Measurements from ENCODE around the gene SCGB2B2. TPM values are rescaled to one million over a fixed set of nuclear protein-coding genes. Genes with fewer than 3 reads are reported as not detected.
A peak's percentile ranks its signal among the peaks of the same experiment; 100 is the strongest.
"Not testable (repeated sequence)": the region's sequence is repeated elsewhere in the genome, so short reads cannot be mapped to it uniquely, and the experiment has no call there.

The SCGB2B2 gene
- polyA plus RNA-seq, 1 experiment = not detected

GRCh38 chr19:34666200-34666957 lies 10.6 kb downstream of the SCGB2B2 start:
- Histone ChIP-seq H3K27me3 (ENCODE audit: control insufficient read depth, insufficient read depth, low read length) (no peaks in the 10 kb centered on the region), H3K36me3 (ENCODE audit: control insufficient read depth, insufficient read depth, low read length) (no peaks in the 10 kb centered on the region), H3K4me3 (ENCODE audit: low read depth, low read length) (no peak overlapping the region)
- ChIA-PET CTCF (interaction anchor here (0.5 kb wide), 1 partner anchor 1507 kb away, joined by 3 read pairs; no protein-coding TSS in a partner anchor), POLR2A (no interaction called here)
- no peak for TF ChIP-seq CTCF (IDR thresholded peaks at IDR 0.05; ENCODE audit: insufficient read depth, low read depth, low read length)
- no peak for DNase-seq (ENCODE audit: low read depth)

GRCh38 chr19:34665275-34665674 lies 11.7 kb downstream of the SCGB2B2 start:
- H3K27me3 ChIP-seq (ENCODE audit: control insufficient read depth, insufficient read depth, low read length); DNase-seq (ENCODE audit: low read depth); POLR2A ChIA-PET; CTCF ChIA-PET; H3K36me3 ChIP-seq (ENCODE audit: control insufficient read depth, insufficient read depth, low read length); H3K4me3 ChIP-seq (ENCODE audit: low read depth, low read length): not testable (repeated sequence)

GRCh38 chr19:34664870-34665269 lies 12.1 kb downstream of the SCGB2B2 start:
- POLR2A ChIA-PET = no interaction called here
- H3K27me3 ChIP-seq (ENCODE audit: control insufficient read depth, insufficient read depth, low read length) = no peaks in the 10 kb centered on the region
- no peak overlapping the region for H3K4me3 ChIP-seq (ENCODE audit: low read depth, low read length)
- no peak for TF ChIP-seq CTCF (IDR thresholded peaks at IDR 0.05; ENCODE audit: insufficient read depth, low read depth, low read length)
- DNase-seq (ENCODE audit: low read depth) = no peak
- CTCF ChIA-PET = no interaction called here
- H3K36me3 ChIP-seq (ENCODE audit: control insufficient read depth, insufficient read depth, low read length) = no peaks in the 10 kb centered on the region

- POLR2A ChIA-PET = no interaction called here
- Histone ChIP-seq H3K27me3 (ENCODE audit: control insufficient read depth, insufficient read depth, low read length) (no peaks in the 10 kb centered on the region), H3K36me3 (ENCODE audit: control insufficient read depth, insufficient read depth, low read length) (no peaks in the 10 kb centered on the region), H3K4me3 (ENCODE audit: low read depth, low read length) (no peak overlapping the region)
- CTCF ChIA-PET = interaction anchor here (1.2 to 1.4 kb wide), 3 partner anchors 10 to 42 kb away, joined by 3 to 6 read pairs (median 3); no protein-coding TSS in a partner anchor
- no peak for DNase-seq (ENCODE audit: low read depth)
- no peak for TF ChIP-seq CTCF (IDR thresholded peaks at IDR 0.05; ENCODE audit: insufficient read depth, low read depth, low read length)
Observed at GRCh38 chr19:34664168-34664567, 12.8 kb downstream of the SCGB2B2 start.

- H3K4me3 ChIP-seq (ENCODE audit: low read depth, low read length) = no peak overlapping the region
- peak; percentile 39 for TF ChIP-seq CTCF (IDR thresholded peaks at IDR 0.05; ENCODE audit: insufficient read depth, low read depth, low read length)
- DNase-seq (ENCODE audit: low read depth) = no peak
- ChIA-PET POLR2A (no interaction called here), CTCF (interaction anchor here (1.2 to 2.8 kb wide), 4 partner anchors 9 to 41 kb away, joined by 3 to 12 read pairs (median 4); no protein-coding TSS in a partner anchor)
- H3K27me3 ChIP-seq (ENCODE audit: control insufficient read depth, insufficient read depth, low read length) = no peaks in the 10 kb centered on the region
- no peaks in the 10 kb centered on the region for H3K36me3 ChIP-seq (ENCODE audit: control insufficient read depth, insufficient read depth, low read length)
Observed at GRCh38 chr19:34662919-34663318, 14.0 kb downstream of the SCGB2B2 start.

Measured in BJ (cell line).